AG09309 (cell line): Measurements from ENCODE around the gene BTNL2.
A peak's percentile ranks its signal among the peaks of the same experiment; 100 is the strongest.

Source experiments
- DNase-seq: peaks from one replicate; pipeline ENCODE4 v3.0.0-alpha.2; 2010; ENCODE audit warnings: low read depth
- H3K4me3 ChIP-seq: 2 replicates; pipeline ENCODE4 v1.5.1; 2011; ENCODE audit warnings: mild to moderate bottlenecking, low read depth, low read length, moderate library complexity; ENCODE audit not compliant: control insufficient read depth
- TF ChIP-seq, protein P1 (sequence below): IDR thresholded peaks from 2 replicates; pipeline ENCODE4 v1.5.1; 2011; ENCODE audit warnings: mild to moderate bottlenecking, low read depth, low read length, inconsistent platforms; ENCODE audit not compliant: insufficient read depth, control insufficient read depth; ENCODE audit errors: missing control alignments

Gene BTNL2

DNA sequence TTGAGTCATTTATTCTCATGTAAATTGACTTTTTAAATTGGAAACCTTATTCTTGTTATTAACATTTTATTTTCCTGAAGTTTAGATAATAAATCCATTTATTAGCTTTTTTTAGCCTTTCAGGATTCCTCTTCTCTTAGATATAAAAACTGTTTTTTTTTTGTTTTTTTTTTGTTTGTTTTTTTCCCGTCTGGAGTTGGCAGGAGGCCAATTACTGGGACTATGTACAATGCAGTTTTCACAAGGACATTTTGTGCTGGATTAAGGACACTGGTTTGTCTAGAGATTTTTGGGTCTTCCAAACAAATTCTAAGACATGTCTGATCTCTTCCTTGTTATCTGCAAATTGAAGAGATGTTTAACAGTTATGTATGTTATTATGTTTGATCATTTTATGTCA is 1.3 kb downstream of the BTNL2 start:
- no peak overlapping the region for H3K4me3 ChIP-seq
- TF ChIP-seq, protein P1, sequence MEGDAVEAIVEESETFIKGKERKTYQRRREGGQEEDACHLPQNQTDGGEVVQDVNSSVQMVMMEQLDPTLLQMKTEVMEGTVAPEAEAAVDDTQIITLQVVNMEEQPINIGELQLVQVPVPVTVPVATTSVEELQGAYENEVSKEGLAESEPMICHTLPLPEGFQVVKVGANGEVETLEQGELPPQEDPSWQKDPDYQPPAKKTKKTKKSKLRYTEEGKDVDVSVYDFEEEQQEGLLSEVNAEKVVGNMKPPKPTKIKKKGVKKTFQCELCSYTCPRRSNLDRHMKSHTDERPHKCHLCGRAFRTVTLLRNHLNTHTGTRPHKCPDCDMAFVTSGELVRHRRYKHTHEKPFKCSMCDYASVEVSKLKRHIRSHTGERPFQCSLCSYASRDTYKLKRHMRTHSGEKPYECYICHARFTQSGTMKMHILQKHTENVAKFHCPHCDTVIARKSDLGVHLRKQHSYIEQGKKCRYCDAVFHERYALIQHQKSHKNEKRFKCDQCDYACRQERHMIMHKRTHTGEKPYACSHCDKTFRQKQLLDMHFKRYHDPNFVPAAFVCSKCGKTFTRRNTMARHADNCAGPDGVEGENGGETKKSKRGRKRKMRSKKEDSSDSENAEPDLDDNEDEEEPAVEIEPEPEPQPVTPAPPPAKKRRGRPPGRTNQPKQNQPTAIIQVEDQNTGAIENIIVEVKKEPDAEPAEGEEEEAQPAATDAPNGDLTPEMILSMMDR: no peak

DNA sequence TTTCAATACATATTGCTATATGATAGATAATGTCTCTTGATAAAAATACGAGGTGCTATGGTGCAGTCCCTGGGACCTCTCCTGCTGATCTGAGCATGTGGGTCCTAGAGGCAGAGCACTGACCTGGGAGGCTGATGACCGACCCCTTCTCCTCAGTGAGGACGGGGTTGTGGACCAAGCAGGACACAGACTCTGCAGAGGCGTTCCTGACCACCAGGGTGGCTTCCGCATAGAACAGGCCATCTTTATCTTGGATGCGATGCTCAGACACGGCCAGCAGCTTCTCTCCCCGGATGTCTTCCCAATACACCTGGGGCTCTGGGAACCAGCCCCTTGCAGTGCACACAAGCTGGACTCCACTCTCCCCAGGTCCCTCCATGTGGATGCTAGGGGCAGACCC is 4.2 kb downstream of the BTNL2 start:
- DNase-seq: no peak

More for the DNA sequence above, 1.3 kb downstream of the BTNL2 start:
- no peak for DNase-seq

DNA sequence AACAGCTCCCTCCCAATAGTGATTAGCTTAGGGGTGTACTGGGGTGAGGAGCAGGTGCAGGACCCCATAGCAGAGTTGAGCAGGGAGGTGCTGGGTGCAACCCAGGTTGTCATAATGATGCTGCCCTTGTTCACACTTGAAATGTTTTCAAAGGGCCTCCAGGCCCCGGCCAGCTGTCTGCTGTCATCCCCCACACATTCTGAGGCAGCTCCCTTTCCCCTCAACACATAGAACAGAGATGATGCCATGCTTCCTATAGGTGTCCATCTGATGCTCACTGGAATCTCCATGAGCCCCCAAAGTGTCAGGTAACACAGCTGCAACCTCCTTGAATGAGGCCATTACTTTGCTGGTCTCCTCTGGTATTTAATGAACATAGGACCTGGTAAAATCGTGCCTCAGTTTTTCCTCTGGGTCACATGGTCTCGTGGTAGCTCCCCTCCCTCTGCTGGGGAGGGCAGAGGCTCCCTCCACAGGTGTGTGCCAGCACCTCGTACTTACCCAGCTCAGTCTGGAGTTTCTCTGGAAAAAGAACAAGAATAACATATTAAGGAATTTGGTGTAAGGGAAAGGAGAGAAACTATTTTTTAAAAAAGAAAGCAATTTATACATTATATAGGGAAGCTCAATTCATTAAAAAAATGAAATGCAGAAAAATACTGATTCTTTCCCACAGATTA is 5.6 kb downstream of the BTNL2 start:
- DNase-seq: no peak
- TF ChIP-seq, protein P1: no peak
- no peak overlapping the region for H3K4me3 ChIP-seq

More for the DNA sequence above, 4.2 kb downstream of the BTNL2 start:
- TF ChIP-seq, protein P1: peak; percentile 2
- H3K4me3 ChIP-seq: no peak overlapping the region

DNA sequence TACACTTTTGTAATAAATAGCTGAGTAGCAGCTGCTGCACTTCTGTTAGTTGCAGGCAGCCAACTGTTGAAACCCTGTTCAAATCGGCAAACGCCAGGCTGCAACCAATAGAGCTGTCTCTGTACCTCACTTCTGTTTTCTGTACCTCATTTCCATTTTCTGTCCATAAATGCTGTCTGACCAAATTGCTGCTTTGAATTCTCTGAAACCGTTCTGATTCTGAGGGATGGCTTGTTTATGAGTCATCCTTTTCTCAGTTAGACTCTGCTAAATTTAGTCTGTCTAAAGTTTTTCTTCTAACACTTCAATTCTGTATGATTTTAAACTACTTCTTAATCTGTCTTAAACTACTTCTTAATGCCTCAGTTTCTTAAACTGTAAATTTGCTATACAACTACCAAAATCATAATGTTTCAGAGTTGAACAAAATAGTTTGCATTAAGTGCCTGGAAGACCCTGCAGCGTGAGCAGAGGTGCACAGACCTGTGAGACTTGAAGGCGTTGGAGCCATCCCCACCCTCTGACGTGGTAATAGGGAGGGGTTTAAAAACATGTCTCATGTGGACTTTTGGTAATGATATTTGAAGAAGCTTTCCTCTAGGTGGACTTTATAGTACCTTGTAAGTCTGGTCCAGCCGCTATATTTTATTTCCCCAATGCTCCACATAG is 9.6 kb downstream of the BTNL2 start:
- TF ChIP-seq, protein P1: no peak
- no peak for DNase-seq
- H3K4me3 ChIP-seq: no peak overlapping the region

DNA sequence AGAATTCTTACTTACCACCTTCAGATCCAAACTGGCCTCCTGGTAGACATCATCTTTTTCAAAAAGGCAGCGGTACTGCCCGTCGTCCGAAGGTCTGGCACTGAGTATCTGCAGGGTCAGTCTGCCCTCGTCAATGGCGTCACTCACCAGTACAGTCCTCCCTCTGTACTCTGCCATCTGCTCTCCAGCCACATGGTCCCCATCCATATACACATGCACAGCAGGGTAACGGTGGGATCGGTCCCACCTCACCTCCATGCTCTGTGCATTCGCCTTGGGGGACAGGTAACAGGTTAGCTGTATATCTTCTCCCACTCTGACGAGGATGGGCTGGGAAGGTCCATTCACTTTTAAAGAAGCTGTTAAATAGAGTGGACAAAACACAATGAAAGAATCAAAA is 11.0 kb downstream of the BTNL2 start:
- no peak for DNase-seq
- no peak overlapping the region for H3K4me3 ChIP-seq
- TF ChIP-seq, protein P1: no peak

DNA sequence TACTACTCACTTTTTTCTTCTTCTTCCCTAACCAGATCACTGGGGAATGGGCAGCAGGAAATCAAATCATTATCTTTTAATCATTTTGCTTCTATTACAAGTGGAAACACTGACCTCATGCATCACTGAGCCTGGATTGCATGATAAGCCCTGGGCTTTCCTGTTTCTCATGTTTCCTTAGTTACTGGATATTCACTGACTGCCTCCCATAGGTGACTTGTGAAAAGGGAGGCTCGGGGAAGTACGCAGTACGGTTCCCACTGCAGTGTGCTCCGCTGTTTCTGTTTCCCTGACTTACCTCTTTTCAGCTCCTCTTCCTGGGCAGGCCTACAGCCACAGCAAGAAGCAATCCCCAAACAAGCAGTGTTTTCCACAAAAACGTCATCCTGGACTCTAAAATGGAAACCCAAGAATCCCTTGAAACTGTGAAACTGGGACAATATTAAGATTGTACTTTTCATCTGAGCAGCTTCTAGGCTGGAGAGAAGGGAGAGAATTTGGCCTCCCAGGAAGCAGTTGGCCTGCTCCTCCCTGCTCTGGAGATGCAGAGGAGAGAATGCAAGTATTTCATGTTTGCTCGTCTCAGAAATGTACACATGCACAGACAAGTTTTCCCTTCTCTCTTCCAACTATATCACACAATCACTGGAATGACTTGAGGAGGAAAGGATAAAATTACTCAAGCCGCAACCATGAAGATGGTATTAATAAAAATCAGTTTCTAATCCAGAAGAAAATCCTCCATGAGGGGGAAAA is 13.1 kb downstream of the BTNL2 start:
- TF ChIP-seq, protein P1: no peak
- H3K4me3 ChIP-seq: no peak overlapping the region
- DNase-seq: no peak
